HEK293 (cell line): ENCODE measurements around the gene BCAN.

Experiments used
- CTCF ChIA-PET: fragments of 350-600 bp; formaldehyde crosslinking; extraction: SDS; loops from one replicate; lab custom pipeline; 2021; ENCODE audit warnings: antibody characterized with exemption; lab: Yijun Ruan, JAX
- POLR2A ChIA-PET: fragments of 300-600 bp; formaldehyde crosslinking; extraction: SDS; loops from one replicate; lab custom pipeline; 2020; ENCODE audit warnings: antibody characterized with exemption, inconsistent platforms; lab: Yijun Ruan, JAX
- H3K27ac ChIP-seq: fragments of 200-500 bp; sonication (Bioruptor generic); 2 replicates; pipeline ENCODE4 v1.5.1; 2014; ENCODE audit warnings: low read depth, low read length, control low read depth, inconsistent platforms; ENCODE audit errors: extremely low read depth
- H3K36me3 ChIP-seq, 2 experiments: fragments of 200-500 bp in 1 of 2; sonication (Bioruptor generic) in 1 of 2; 1 replicate in 1 of 2; 2 replicates in 1 of 2; pipeline ENCODE4 v1.5.1; 2014 to 2017; ENCODE audit warnings: inconsistent platforms in 2 of 2, low read length in 2 of 2; ENCODE audit not compliant: control insufficient read depth in 2 of 2, insufficient read depth in 1 of 2
- H3K4me1 ChIP-seq: fragments of 200-500 bp; sonication (Bioruptor generic); 2 replicates; pipeline ENCODE4 v1.5.1; 2014; ENCODE audit warnings: mild to moderate bottlenecking, low read length, inconsistent platforms; ENCODE audit not compliant: control insufficient read depth, insufficient read depth
- H3K4me3 ChIP-seq: 2 replicates; pipeline ENCODE4 v1.5.1; 2011; ENCODE audit warnings: low read depth, mild to moderate bottlenecking, control low read depth, low read length, moderate library complexity
- H3K9me3 ChIP-seq: fragments of 200-500 bp; sonication (Bioruptor generic); 2 replicates; pipeline ENCODE4 v1.5.1; 2014; ENCODE audit warnings: low read depth, low read length, inconsistent platforms; ENCODE audit not compliant: control insufficient read depth, insufficient read depth
- ELK4 ChIP-seq: IDR thresholded peaks from 2 replicates; pipeline ENCODE4 v1.6.1; 2011; ENCODE audit warnings: mild to moderate bottlenecking, low read depth, low read length, borderline replicate concordance
- FEZF1 ChIP-seq: fragments of 450-650 bp; formaldehyde crosslinking; IDR thresholded peaks from 2 replicates; pipeline ENCODE4 v1.5.1; 2016; ENCODE audit warnings: missing biosample characterization, missing genetic modification characterization
- HOXD13 ChIP-seq: sonication (generic); formaldehyde crosslinking; IDR thresholded peaks from 2 replicates; pipeline ENCODE4 v1.8.0; 2022; ENCODE audit warnings: missing genetic modification reagents, borderline replicate concordance
- KLF7 ChIP-seq: fragments of 450-650 bp; formaldehyde crosslinking; IDR thresholded peaks from 2 replicates; pipeline ENCODE4 v1.5.1; 2016; ENCODE audit warnings: missing biosample characterization, missing genetic modification characterization, borderline replicate concordance
- PRDM1 ChIP-seq: fragments of 450-650 bp; formaldehyde crosslinking; IDR thresholded peaks from 2 replicates; pipeline ENCODE4; 2016; ENCODE audit warnings: missing biosample characterization, missing genetic modification characterization
- SALL2 ChIP-seq: fragments of 450-650 bp; formaldehyde crosslinking; IDR thresholded peaks from 2 replicates; pipeline ENCODE4 v1.5.0; 2017; ENCODE audit warnings: missing biosample characterization, mild to moderate bottlenecking, missing genetic modification characterization, borderline replicate concordance
- SP3 ChIP-seq: fragments of 450-650 bp; formaldehyde crosslinking; IDR thresholded peaks from 2 replicates; pipeline ENCODE4 v1.5.1; 2016; ENCODE audit warnings: missing biosample characterization, missing genetic modification characterization
- TRIM28 ChIP-seq: IDR thresholded peaks from 2 replicates; pipeline ENCODE4 v1.6.1; 2011; ENCODE audit warnings: low read length, control low read depth, borderline replicate concordance
- ZFP69B ChIP-seq: fragments of 450-650 bp; formaldehyde crosslinking; IDR thresholded peaks from 2 replicates; pipeline ENCODE4 v1.5.1; 2016; ENCODE audit warnings: missing biosample characterization, missing genetic modification characterization
- ZNF23 ChIP-seq: fragments of 450-650 bp; formaldehyde crosslinking; IDR thresholded peaks from 2 replicates; pipeline ENCODE4 v1.5.1; 2016; ENCODE audit warnings: missing biosample characterization, missing genetic modification characterization, borderline replicate concordance
- ZNF266 ChIP-seq: fragments of 450-650 bp; formaldehyde crosslinking; IDR thresholded peaks from 2 replicates; pipeline ENCODE4 v1.5.1; 2016; ENCODE audit warnings: missing biosample characterization, missing genetic modification characterization, low read depth
- ZNF280D ChIP-seq: fragments of 450-650 bp; formaldehyde crosslinking; IDR thresholded peaks from 2 replicates; pipeline ENCODE4 v1.5.1; 2016; ENCODE audit warnings: missing biosample characterization, missing genetic modification characterization
- ZNF580 ChIP-seq: fragments of 450-650 bp; formaldehyde crosslinking; IDR thresholded peaks from 2 replicates; pipeline ENCODE4 v1.5.1; 2016; ENCODE audit warnings: missing biosample characterization, missing genetic modification characterization
- ZNF629 ChIP-seq: fragments of 450-650 bp; formaldehyde crosslinking; IDR thresholded peaks from 2 replicates; pipeline ENCODE4 v1.5.1; 2017; ENCODE audit warnings: missing biosample characterization, missing genetic modification characterization
- ZNF664 ChIP-seq: fragments of 450-650 bp; formaldehyde crosslinking; IDR thresholded peaks from 2 replicates; pipeline ENCODE4 v1.5.1; 2016; ENCODE audit warnings: missing biosample characterization, missing genetic modification characterization
- ZXDB ChIP-seq: fragments of 450-650 bp; formaldehyde crosslinking; IDR thresholded peaks from 2 replicates; pipeline ENCODE4 v1.5.1; 2016; ENCODE audit warnings: missing biosample characterization, missing genetic modification characterization
- TF ChIP-seq, protein P1 (sequence below): fragments of 450-650 bp; formaldehyde crosslinking; IDR thresholded peaks from 2 replicates; pipeline ENCODE4 v1.5.1; 2016; ENCODE audit warnings: missing biosample characterization, missing genetic modification characterization
- TF ChIP-seq, protein P2 (sequence below): fragments of 450-650 bp; formaldehyde crosslinking; IDR thresholded peaks from 2 replicates; pipeline ENCODE4 v1.5.1; 2017; ENCODE audit warnings: missing biosample characterization, missing genetic modification characterization
- TF ChIP-seq, protein P3 (sequence below): fragments of 450-650 bp; formaldehyde crosslinking; IDR thresholded peaks from 2 replicates; pipeline ENCODE4 v1.5.1; 2016; ENCODE audit warnings: missing biosample characterization, missing genetic modification characterization
- TF ChIP-seq, protein P4 (sequence below): fragments of 450-650 bp; formaldehyde crosslinking; IDR thresholded peaks from 2 replicates; pipeline ENCODE4 v1.5.1; 2016; ENCODE audit warnings: missing biosample characterization, missing genetic modification characterization

The BCAN gene

GRCh38 chr1:156657741-156658319 is 15.9 kb downstream of the BCAN start (continued):
- TF ChIP-seq ZXDB (tag by site-specific recombination) = 0 out of 2 replicates have a peak, but pooled peaks have one; percentile 5
- TF ChIP-seq ZNF580 (tag by site-specific recombination) = no peak
- TF ChIP-seq KLF7 (tag by site-specific recombination) = no peak
- no peak for TF ChIP-seq ZNF664 (tag by site-specific recombination)
- no peak for TF ChIP-seq FEZF1 (tag by site-specific recombination)
- no peak for TF ChIP-seq ZFP69B
- TF ChIP-seq, protein P1, sequence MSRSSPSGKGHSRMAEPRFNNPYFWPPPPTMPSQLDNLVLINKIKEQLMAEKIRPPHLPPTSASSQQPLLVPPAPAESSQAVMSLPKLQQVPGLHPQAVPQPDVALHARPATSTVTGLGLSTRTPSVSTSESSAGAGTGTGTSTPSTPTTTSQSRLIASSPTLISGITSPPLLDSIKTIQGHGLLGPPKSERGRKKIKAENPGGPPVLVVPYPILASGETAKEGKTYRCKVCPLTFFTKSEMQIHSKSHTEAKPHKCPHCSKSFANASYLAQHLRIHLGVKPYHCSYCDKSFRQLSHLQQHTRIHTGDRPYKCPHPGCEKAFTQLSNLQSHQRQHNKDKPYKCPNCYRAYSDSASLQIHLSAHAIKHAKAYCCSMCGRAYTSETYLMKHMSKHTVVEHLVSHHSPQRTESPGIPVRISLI (tag by site-specific recombination) = no peak
- peak; percentile 34; the same call in 1 of the 2 replicates for TF ChIP-seq PRDM1 (tag by site-specific recombination)
- TF ChIP-seq, protein P2, sequence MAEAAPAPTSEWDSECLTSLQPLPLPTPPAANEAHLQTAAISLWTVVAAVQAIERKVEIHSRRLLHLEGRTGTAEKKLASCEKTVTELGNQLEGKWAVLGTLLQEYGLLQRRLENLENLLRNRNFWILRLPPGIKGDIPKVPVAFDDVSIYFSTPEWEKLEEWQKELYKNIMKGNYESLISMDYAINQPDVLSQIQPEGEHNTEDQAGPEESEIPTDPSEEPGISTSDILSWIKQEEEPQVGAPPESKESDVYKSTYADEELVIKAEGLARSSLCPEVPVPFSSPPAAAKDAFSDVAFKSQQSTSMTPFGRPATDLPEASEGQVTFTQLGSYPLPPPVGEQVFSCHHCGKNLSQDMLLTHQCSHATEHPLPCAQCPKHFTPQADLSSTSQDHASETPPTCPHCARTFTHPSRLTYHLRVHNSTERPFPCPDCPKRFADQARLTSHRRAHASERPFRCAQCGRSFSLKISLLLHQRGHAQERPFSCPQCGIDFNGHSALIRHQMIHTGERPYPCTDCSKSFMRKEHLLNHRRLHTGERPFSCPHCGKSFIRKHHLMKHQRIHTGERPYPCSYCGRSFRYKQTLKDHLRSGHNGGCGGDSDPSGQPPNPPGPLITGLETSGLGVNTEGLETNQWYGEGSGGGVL (tag by site-specific recombination) = peak; percentile 50; the same call in 1 of the 2 replicates
- TF ChIP-seq, all 188 proteins: peak for 14

- ChIA-PET CTCF (interaction anchor here (0.6 to 15.2 kb wide), 28 partner anchors 8 to 291 kb away, joined by 3 to 564 read pairs (median 5); partner anchors contain the start of genes BCAN, CRABP2, HAPLN2 and INSRR), POLR2A (no interaction called here)
- H3K4me3 ChIP-seq = no peak overlapping the region
Observed at GRCh38 chr1:156658496-156658895, 16.6 kb downstream of the BCAN start.

More at GRCh38 chr1:156658496-156658895, 16.6 kb downstream of the BCAN start:
- TF ChIP-seq ZNF266 (tag by site-specific recombination) (no peak), ZNF23 (no peak), ZNF280D (tag by site-specific recombination) (no peak), SALL2 (tag by site-specific recombination) (no peak), SP3 (tag by site-specific recombination) (no peak), HOXD13 (CRISPR knock-in tag) (no peak), ELK4 (no peak), ZNF629 (tag by site-specific recombination) (no peak), TRIM28 (no peak)
- TF ChIP-seq, protein P3, sequence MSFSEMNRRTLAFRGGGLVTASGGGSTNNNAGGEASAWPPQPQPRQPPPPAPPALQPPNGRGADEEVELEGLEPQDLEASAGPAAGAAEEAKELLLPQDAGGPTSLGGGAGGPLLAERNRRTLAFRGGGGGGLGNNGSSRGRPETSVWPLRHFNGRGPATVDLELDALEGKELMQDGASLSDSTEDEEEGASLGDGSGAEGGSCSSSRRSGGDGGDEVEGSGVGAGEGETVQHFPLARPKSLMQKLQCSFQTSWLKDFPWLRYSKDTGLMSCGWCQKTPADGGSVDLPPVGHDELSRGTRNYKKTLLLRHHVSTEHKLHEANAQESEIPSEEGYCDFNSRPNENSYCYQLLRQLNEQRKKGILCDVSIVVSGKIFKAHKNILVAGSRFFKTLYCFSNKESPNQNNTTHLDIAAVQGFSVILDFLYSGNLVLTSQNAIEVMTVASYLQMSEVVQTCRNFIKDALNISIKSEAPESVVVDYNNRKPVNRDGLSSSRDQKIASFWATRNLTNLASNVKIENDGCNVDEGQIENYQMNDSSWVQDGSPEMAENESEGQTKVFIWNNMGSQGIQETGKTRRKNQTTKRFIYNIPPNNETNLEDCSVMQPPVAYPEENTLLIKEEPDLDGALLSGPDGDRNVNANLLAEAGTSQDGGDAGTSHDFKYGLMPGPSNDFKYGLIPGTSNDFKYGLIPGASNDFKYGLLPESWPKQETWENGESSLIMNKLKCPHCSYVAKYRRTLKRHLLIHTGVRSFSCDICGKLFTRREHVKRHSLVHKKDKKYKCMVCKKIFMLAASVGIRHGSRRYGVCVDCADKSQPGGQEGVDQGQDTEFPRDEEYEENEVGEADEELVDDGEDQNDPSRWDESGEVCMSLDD (tag by site-specific recombination) = no peak
- TF ChIP-seq, protein P4, sequence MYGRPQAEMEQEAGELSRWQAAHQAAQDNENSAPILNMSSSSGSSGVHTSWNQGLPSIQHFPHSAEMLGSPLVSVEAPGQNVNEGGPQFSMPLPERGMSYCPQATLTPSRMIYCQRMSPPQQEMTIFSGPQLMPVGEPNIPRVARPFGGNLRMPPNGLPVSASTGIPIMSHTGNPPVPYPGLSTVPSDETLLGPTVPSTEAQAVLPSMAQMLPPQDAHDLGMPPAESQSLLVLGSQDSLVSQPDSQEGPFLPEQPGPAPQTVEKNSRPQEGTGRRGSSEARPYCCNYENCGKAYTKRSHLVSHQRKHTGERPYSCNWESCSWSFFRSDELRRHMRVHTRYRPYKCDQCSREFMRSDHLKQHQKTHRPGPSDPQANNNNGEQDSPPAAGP (tag by site-specific recombination) = no peak
- Histone ChIP-seq H3K4me1 (peaks cover 4% of the 10 kb centered on the region; the same call in 1 of the 2 replicates), H3K36me3 (no peaks in the 10 kb centered on the region), H3K27ac (no peak overlapping the region), H3K9me3 (no peaks in the 10 kb centered on the region)
